HG03469 (cell line): Measurements from ENCODE around the gene IL5.

Source experiments
- ATAC-seq: cut with Tn5 transposase; IDR thresholded peaks from one replicate; pipeline ENCODE4 v1.9.1; 2021; ENCODE audit warnings: mild to moderate bottlenecking, moderate library complexity, moderate number of reproducible peaks; ENCODE audit not compliant: unreplicated experiment

Gene IL5

DNA sequence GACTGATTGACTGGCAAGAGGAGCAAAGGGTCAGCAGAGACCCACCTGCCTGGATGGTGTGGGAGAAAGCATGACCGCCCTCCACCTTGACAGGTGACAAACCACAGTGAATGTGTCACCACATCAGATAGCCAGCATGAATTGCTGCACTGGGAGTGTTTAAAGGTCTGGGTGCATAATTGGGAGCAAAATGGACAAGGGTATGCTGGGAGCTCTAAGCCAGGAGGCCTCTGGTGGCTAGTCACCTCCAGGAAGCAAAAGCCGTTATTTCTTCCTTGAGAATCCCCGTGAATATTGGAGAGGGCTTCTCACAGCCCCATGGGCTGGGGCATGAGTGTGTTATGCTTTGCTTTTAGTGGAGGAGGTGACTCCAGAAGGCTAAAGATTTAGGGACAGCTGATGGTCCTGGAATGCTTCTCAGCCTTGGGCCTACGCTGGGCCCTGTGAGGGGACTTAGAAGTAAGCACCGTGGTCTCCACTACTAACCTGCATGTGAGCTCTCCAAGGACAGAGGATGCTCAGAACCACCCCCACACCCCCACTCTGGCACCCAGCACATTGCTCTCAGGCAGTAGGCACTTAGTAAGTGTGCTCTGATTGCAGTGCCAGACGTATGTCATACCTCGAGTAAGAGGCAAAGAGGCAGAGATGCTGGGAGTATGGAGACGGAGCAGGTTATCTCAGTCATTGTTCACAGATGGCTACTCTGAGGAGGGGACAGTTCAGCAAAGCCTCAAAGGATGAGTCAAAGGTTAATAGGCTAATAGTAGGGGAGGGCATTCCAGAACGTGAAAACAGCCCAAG is 43.7 kb downstream of the IL5 start:
- no peak for ATAC-seq

DNA sequence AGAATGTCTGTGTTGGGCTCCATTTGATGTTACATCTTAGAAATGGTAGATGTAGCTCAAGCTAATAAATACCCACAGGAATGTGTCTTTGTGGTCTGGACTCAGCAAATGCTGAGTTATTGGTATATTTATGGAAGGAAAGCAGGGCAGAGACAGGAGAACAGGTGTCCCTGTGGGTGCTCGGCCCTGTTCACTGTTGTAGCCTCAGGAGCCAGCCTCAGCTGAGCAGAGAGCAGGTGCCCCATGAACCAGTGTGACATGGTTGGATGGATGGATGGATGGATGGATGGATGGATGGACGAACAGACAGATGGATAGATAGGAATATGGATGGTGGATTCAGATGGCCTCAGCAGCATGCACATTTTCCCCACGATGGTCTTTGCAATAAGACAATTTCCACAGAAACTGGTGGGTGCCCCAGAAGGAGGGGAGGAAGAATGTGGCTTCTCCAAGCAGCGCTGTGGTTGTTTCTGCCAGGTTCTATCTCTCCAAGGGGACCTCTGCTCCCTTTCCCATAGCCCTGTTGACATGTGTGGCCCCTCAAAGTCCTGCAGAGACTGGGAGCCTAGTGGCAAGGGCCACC is 44.5 kb downstream of the IL5 start:
- ATAC-seq: no peak

DNA sequence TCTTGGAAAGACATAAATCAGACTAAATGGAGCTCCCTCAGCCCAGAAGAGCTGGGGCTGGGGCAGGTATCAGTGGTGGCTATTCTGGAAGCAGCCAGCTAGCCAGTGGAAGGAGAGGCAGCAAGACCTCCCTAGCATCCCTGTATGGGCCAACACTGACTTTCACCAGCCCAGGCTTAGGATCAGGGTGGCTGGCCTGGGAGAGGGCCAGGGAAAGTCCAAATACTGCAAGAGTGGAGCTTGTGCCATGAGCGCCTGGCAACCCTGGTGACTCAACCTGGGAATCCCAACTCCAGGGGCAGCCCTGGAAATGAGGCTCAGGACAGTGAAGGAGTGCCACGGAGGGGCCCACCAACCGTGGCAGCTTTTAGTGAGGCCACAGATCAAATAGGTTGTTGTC is 45.2 kb downstream of the IL5 start:
- no peak for ATAC-seq

DNA sequence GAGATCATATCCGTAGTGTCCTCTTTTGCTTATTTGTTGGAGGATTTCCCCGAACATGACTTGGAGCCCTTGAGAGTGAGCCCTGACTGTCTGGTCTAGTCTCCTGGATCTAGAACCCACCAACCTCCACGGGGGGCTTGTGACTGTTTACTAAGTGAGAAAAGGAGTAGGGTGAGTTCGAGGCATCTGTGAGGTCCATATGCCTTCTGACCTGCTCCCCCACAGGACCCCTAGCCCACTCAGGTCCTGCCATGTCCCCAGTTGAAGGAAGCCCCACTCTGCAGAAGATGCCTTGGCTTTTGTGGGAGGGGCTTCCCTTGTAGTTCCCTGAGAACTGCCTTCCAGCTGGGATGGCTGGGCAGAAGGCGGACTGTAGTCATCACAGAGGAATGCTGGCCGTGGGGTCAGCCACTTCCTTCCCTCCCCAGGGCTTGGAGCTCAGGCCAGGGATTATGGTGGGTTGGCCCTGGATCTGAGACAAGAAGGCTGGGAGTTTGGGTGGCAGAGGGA is 45.8 kb downstream of the IL5 start:
- ATAC-seq: no peak

DNA sequence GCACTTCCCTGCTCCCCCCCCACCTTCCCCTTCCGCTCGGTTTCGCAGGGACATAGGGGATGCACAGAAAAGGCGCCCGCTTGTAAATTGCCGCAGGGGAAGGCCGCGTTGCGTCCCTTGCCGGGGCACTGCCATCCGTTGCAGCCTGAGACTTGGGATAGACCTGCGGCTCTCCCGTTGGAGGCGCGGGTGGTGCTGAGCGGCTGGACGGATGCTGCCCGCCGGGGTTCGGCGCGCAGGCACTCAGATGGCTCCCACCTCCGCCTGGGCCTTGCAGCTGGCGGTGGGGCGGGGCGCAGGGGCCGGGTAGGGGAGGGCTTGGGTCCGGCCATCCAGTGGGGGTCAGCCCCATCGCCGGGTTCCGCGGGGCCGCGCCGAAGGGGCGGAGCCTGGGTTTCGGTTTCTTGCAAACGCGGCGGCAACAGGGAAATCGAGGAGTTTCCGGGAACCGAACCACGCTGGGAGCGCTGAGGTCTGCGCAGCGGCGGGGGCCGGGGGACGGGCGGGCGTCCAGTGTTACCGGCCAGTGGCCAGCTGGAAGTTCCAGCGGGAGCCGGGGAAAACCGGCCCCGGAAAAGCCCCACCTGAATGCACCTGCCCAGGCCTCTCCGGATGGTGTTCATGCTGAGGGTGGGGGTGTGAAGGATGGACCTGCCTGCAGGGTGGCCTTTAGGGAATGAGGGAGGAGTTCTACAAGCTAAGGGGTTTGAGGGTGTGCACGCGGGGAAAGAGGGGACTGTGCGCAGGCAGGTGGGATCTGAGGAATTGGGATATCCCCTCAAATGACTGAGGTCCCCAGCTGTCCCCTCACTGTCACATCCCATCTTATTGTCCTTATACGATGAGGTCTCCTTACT is 46.5 kb downstream of the IL5 start:
- ATAC-seq: no peak

DNA sequence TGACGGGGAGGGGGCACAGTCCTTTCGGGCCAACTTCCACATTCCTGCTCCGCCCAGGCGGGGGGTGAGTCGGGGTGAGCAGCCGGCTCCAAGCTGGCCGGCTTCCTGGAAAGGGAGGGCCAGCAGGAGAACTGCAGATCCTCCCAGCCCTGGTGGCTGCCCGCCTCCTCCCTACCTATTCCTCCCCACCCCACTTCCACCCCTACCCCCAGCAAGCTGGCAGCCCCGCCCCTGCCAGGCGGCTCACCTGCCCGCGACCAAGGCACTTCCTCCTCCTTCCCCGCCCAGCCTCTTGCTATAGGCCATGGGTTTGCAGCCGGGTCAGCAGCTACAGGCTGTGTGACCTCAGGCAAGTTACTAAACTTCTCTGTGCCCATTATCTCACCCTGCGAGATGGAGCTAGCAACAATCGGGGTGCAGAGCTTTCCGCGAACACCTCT is 47.1 kb downstream of the IL5 start:
- ATAC-seq: peak; percentile 22

DNA sequence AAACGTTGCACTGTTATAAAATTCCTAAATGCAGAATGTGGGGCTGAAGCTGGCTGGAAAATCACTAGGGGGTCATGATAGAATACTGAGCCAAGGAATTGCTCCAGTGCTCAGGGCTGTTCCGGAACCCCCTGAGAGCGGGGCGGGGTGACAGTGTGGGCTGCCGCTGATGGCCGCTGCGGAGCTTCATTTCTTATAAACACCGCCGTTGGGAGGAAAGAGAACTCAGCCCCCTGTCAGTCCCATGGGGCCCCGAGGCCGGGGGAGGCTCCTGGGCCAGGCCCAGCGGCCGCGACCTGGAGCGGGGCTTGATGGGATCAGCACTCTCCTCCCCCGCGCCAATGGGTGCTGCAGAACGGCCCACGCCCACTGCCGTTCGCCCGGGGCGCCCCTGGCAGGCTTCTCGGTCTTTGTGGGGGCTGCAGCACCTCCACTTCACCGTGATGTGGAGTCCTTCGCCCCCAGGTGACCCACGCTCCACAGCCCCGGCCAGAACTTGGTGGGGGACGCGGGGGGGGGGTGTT is 47.6 kb downstream of the IL5 start:
- ATAC-seq: no peak

DNA sequence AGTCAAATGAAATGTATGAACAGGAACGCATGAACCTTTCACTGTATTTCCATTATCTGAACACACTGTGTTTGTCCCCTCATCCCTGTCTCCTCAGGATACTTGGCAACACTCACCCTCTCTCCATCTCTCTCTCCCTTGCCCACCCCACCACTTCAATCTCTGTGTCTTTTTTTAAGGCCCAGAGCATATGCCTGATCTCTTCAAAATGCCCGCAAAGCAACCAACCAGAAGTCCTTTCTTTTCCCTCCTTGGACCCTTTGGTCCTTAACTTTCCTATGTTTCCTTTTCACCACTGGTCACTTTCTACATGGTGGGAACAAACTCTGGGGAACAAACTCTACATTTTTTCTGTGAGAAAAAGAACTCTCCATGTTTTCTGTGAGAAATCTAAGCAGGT is 49.5 kb downstream of the IL5 start:
- no peak for ATAC-seq

DNA sequence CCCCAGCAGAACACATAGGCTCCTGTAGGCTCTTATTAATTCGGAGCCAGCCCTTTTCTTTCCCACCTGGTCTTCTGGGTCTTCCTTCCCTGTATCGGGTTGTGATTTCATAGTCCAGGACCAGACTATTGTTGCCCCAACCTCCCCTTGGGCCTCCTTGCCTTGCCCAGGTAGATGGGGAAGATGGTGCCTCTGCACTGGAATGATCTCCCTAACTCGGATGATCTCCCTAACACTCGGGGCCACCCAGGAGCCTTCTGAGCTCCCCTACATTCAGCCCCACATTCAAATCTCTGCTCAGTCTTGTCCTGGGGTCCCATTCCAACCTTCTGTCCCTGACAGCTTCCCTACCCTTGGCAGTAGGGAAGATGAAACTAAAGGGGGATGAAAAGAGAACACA is 50.1 kb downstream of the IL5 start:
- no peak for ATAC-seq

DNA sequence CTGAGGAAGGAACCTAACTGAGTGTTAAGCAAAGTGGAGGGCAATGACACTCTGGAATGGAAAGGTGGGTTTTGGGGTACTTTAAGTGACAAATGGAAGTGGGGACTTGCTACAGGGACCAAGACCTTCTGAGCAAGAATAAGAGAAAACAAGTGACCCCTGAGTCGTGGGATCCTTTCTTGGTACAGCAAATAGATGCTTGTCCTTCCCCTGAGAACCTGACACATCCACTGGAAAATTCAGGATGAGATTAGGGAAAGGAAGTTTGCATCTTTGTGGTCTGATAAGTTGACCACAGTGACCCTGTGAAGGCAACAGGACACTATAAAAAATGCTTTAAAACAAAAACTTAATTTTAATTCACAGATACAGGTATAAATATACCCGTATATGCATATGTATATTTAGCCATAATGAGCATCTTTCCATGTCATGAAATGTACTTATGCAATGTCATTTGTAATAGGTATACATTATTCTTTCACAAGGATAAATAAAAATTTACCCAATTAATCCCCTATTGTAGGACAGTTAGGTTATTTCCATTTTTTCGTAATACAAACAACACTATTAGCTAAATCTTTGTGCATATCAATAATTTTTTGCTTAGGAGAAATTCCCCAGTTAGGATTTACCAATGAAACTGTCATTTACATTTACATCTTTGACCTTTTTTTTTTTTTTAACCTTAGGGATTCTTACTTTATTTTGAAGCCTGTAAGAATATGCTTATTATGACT is 50.8 kb downstream of the IL5 start:
- no peak for ATAC-seq
